ENCODE measurements around the gene RAB11FIP2.

RAB11FIP2 gene

DNA sequence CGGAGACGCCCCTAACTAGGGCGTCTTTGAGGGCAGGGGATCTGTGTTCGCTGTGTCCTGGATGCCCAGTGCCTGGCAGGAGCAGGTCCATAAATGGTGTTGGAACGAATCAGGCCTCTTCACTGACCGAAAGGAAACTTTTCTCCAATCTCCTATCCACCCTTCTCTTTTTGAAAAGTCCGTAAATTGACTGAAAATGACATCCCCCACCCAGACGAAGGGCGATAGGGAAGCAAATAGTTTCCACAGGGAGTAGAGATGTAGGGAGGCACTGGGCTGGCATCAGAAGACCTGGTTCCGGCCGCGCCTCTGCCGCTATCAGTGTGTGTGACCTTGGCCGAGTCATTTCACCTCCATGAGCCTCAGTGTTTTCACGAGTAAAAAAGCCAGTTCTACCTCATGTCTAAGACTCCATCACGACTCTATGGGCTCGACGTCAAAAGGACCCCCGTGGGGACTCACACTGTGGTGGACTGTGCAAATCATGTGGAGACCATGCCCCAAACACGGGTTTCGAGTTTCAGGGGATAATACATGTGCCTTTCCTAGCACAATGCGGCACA is 497 bp upstream of the RAB11FIP2 start:
- Histone ChIP-seq H3K9me3 (ENCODE audit: insufficient read depth, low read depth, low read length) (no peaks in the 10 kb centered on the region), H3F3A (ENCODE audit: low read depth) (no peaks in the 10 kb centered on the region), H3K4me3 (ENCODE audit: low read length, poor library complexity, severe bottlenecking) (peak overlapping the region; percentile 99), H3K9me2 (replicated peaks; ENCODE audit: low read depth, low read length) (no peaks in the 10 kb centered on the region), H3K79me2 (ENCODE audit: insufficient read depth, low read length) (peaks cover 34% of the 10 kb centered on the region), H3K9ac (ENCODE audit: low read depth, low read length, poor library complexity, severe bottlenecking) (peak overlapping the region; percentile 89), H2AFZ (ENCODE audit: low read length) (peak overlapping the region; percentile 96), H4K20me1 (ENCODE audit: insufficient read depth, low read length, poor library complexity, severe bottlenecking) (peaks cover 12% of the 10 kb centered on the region), H3K4me2 (ENCODE audit: low read depth, low read length, poor library complexity, severe bottlenecking) (peak overlapping the region; percentile 73), H3K36me3 (ENCODE audit: insufficient read depth, low read length) (no peaks in the 10 kb centered on the region), H3K27me3 (ENCODE audit: insufficient read depth, low read length, poor library complexity, severe bottlenecking) (no peaks in the 10 kb centered on the region), H3K4me1 (ENCODE audit: insufficient read depth, low read length, poor library complexity, severe bottlenecking) (peaks cover 35% of the 10 kb centered on the region)
- TF ChIP-seq, protein P1, sequence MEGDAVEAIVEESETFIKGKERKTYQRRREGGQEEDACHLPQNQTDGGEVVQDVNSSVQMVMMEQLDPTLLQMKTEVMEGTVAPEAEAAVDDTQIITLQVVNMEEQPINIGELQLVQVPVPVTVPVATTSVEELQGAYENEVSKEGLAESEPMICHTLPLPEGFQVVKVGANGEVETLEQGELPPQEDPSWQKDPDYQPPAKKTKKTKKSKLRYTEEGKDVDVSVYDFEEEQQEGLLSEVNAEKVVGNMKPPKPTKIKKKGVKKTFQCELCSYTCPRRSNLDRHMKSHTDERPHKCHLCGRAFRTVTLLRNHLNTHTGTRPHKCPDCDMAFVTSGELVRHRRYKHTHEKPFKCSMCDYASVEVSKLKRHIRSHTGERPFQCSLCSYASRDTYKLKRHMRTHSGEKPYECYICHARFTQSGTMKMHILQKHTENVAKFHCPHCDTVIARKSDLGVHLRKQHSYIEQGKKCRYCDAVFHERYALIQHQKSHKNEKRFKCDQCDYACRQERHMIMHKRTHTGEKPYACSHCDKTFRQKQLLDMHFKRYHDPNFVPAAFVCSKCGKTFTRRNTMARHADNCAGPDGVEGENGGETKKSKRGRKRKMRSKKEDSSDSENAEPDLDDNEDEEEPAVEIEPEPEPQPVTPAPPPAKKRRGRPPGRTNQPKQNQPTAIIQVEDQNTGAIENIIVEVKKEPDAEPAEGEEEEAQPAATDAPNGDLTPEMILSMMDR (conservative IDR thresholded peaks at IDR 0.05; ENCODE audit: low read length) = no peak
- TF ChIP-seq EZH2phosphoT487 (IDR thresholded peaks at IDR 0.05; ENCODE audit: borderline replicate concordance) = no peak

DNA sequence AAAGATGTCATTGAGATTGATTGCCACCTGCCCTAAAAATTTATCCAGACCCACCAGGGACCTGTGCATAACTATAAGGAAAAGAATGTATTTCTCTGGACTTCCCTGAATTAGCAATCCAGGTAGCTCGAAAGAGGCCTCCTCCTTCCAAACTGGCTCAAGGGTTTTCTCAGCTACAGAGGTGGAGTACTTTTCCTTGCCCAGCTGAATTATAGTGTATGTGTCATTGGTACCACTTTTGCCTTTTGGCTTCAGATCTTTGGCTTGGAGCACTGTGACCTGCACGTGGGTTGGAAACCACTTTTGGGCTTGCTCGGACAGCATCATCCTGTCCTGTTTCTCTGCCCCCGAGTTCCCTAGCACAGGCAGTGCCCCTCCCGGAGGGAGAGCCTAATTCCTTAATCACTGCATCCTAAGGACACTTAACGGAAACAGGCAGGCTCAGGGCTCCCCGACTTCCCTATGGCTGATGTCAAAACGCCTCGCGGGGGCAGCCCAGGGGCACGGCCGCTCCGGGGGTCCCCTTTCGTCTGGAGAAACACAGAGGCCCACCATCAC is 825 bp downstream of the RAB11FIP2 start:
- Histone ChIP-seq H3K9ac (ENCODE audit: low read depth, low read length, poor library complexity, severe bottlenecking) (peak overlapping the region; percentile 89), H3K4me3 (ENCODE audit: low read length, poor library complexity, severe bottlenecking) (peak overlapping the region; percentile 99), H3K9me3 (ENCODE audit: insufficient read depth, low read depth, low read length) (no peaks in the 10 kb centered on the region), H3K27me3 (ENCODE audit: insufficient read depth, low read length, poor library complexity, severe bottlenecking) (no peaks in the 10 kb centered on the region), H4K20me1 (ENCODE audit: insufficient read depth, low read length, poor library complexity, severe bottlenecking) (peaks cover 12% of the 10 kb centered on the region), H3K4me2 (ENCODE audit: low read depth, low read length, poor library complexity, severe bottlenecking) (peak overlapping the region; percentile 88), H2AFZ (ENCODE audit: low read length) (peak overlapping the region; percentile 96), H3F3A (ENCODE audit: low read depth) (no peaks in the 10 kb centered on the region), H3K9me2 (replicated peaks; ENCODE audit: low read depth, low read length) (no peaks in the 10 kb centered on the region), H3K4me1 (ENCODE audit: insufficient read depth, low read length, poor library complexity, severe bottlenecking) (peaks cover 45% of the 10 kb centered on the region), H3K36me3 (ENCODE audit: insufficient read depth, low read length) (no peaks in the 10 kb centered on the region), H3K79me2 (ENCODE audit: insufficient read depth, low read length) (peaks cover 44% of the 10 kb centered on the region)
- TF ChIP-seq, protein P1 (conservative IDR thresholded peaks at IDR 0.05; ENCODE audit: low read length) = peak; percentile 26; the same call in 1 of the 2 replicates
- no peak for TF ChIP-seq EZH2phosphoT487 (IDR thresholded peaks at IDR 0.05; ENCODE audit: borderline replicate concordance)

DNA sequence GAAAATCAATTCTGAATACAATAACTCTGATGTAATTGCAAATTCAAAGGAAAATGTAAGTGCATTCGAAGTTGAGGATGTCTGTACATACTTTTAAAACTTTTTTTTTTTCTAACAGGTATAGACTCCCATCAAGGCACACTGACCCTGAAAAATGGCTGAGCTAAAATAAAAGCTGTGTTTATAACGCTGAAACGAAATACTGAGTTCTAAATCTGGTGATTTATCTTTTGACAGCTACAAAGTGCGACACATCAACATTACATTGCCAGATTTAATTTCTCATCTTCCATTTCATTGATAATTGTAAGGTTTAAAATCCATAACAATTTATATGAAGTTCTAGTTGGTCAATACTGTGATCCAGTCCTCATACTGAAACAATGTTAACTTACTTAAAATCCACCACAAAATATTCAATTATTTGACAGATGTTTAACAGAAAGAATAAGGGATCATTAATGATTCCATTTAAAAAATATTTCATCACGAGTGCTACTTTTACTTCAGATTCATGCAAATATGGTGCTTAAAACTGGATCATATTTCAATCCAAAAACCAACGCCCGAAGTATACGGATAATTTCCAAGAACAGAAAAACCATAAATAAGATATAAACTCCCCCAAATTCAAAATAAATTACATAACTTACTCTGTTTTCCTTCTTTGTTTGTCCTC is 1.4 kb downstream of the RAB11FIP2 start:
- Histone ChIP-seq H3K9me3 (ENCODE audit: insufficient read depth, low read depth, low read length) (no peaks in the 10 kb centered on the region), H3K9ac (ENCODE audit: low read depth, low read length, poor library complexity, severe bottlenecking) (peak overlapping the region; percentile 89), H3K4me3 (ENCODE audit: low read length, poor library complexity, severe bottlenecking) (peak overlapping the region; percentile 99), H3K4me1 (ENCODE audit: insufficient read depth, low read length, poor library complexity, severe bottlenecking) (peaks cover 52% of the 10 kb centered on the region), H3K9me2 (replicated peaks; ENCODE audit: low read depth, low read length) (no peaks in the 10 kb centered on the region), H3K27me3 (ENCODE audit: insufficient read depth, low read length, poor library complexity, severe bottlenecking) (no peaks in the 10 kb centered on the region), H3K4me2 (ENCODE audit: low read depth, low read length, poor library complexity, severe bottlenecking) (peak overlapping the region; percentile 88), H3F3A (ENCODE audit: low read depth) (no peaks in the 10 kb centered on the region), H4K20me1 (ENCODE audit: insufficient read depth, low read length, poor library complexity, severe bottlenecking) (peaks cover 12% of the 10 kb centered on the region), H2AFZ (ENCODE audit: low read length) (peak overlapping the region; percentile 96; the same call in 1 of the 2 replicates), H3K79me2 (ENCODE audit: insufficient read depth, low read length) (peaks cover 46% of the 10 kb centered on the region), H3K36me3 (ENCODE audit: insufficient read depth, low read length) (no peaks in the 10 kb centered on the region)
- no peak for TF ChIP-seq EZH2phosphoT487 (IDR thresholded peaks at IDR 0.05; ENCODE audit: borderline replicate concordance)
- TF ChIP-seq, protein P1 (conservative IDR thresholded peaks at IDR 0.05; ENCODE audit: low read length) = no peak

Measured in Loucy (cell line).